Stomach (tissue), 4 donors: ENCODE results near the gene TMEM132E.

Experiments
- CTCF ChIP-seq, 7 experiments: fragments of 450-650 bp in 4 of 7; fragments of 200-600 bp in 3 of 7; sonication (generic) in 3 of 7; IDR thresholded peaks; one replicate each; pipeline ENCODE4 v1.5.1; 2016 to 2019; ENCODE audit warnings: antibody characterized with exemption in 7 of 7, control low read depth in 2 of 7, mild to moderate bottlenecking in 1 of 7
- POLR2AphosphoS5 ChIP-seq, 3 donors: sonication (generic); formaldehyde crosslinking; IDR thresholded peaks; one replicate each; pipeline ENCODE4 v1.6.1; 2016; ENCODE audit warnings: antibody characterized with exemption in 3 of 3

DNA sequence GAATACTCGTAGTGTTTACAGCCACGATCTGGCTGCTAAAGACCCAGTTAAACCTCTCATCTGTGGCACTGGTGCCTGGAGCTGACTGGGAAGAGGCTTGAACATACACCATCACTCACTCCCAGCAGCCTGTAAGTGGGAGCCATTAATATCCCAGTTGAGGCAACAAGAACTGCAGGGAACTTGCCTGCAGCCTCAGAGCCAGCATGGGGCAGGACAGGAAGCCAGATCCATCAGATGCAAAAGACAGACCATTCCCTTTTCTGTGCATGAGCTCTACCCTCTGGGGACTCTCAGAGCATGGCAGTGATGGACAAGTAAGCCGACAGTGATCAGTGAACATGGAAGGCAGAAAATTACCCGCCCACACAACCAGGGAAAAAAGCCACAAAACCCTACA is 91.8 kb downstream of the TMEM132E start:
- no peak for TF ChIP-seq CTCF (IDR thresholded peaks at IDR 0.05)
- no peak for TF ChIP-seq POLR2AphosphoS5 (IDR thresholded peaks at IDR 0.05)
